COR-L47 (cell line): ENCODE measurements around the gene SSX3.
"Not testable (repeated sequence)": the region's sequence is repeated elsewhere in the genome, so short reads cannot be mapped to it uniquely, and the experiment has no call there.

Experiments
- DNase-seq: peaks from one replicate; lab custom pipeline; 2025; lab: John Stamatoyannopoulos, UW

SSX3 gene, protein sequence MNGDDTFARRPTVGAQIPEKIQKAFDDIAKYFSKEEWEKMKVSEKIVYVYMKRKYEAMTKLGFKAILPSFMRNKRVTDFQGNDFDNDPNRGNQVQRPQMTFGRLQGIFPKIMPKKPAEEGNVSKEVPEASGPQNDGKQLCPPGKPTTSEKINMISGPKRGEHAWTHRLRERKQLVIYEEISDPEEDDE

GRCh38 chrX:48356315-48357094 lies at the start of gene SSX3:
TSS of gene SSX3 (minus strand) at chrX:48356703. CDS start at chrX:48355249, 1,454 bp downstream.
- DNase-seq = not testable (repeated sequence)

GRCh38 chrX:48397825-48398224 lies 41.3 kb upstream of the SSX3 start:
- DNase-seq = not testable (repeated sequence)

DNA sequence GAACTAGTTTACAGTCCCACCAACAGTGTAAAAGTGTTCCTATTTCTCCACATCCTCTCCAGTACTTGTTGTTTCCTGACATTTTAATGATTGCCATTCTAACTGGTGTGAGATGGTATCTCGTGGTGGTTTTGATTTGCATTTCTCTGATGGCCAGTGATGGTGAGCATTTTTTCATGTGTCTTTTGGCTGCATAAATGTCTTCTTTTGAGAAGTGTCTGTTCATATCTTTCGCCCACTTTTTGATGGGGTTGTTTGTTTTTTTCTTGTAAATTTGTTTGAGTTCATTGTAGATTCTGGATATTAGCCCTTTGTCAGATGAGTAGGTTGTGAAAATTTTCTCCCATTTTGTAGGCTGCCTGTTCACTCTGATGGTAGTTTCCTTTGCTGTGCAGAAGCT lies 40.4 kb upstream of the SSX3 start:
- not testable (repeated sequence) for DNase-seq

DNA sequence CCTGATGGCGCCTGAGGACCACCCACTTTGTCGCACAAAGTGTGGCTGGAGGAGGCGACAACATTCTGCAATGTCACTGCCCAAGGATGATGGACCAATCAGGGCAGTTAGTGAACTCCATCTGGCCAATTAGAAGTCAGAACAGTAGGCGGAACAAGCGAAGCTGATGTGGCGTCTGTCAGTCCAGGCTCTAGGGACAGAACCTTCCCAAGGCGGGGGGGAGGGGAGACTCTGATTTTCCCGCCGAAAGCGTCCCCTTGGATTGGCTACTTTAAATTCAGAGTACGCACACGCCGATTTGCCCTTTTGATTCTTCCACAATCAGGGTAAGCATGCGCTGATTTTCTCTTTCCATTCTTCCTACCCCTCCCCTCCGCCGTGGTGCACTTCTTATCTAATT lies 26.7 kb upstream of the SSX3 start, which contains the start of gene SSX4:
SSX4 (plus strand) TSS at position 301 of the 400 bp plus-strand sequence. CDS start 515 bp downstream, outside the sequence.
- DNase-seq = not testable (repeated sequence)

DNA sequence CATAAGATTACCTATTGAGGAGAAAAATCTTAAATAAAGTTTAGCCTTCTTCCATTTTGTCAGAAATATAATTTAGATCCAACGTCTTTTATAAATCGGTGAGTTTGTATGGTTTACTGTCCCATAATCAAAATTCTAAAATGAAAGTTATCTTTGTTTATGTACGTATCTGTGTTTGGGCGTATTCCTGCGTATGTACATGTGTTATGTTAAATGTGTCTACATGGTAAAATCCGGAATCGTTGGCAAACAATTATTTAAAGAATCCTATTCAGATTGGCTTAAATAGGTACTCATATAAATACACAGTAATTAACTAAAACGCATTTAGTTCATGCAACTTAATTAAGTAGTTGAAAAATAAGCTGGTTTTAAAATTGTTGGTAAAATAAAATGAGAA lies 13.9 kb upstream of the SSX3 start:
- not testable (repeated sequence) for DNase-seq

GRCh38 chrX:48367717-48368408 lies 11.4 kb upstream of the SSX3 start:
- DNase-seq = not testable (repeated sequence)

GRCh38 chrX:48359281-48359680 lies 2.8 kb upstream of the SSX3 start:
- DNase-seq = not testable (repeated sequence)

DNA sequence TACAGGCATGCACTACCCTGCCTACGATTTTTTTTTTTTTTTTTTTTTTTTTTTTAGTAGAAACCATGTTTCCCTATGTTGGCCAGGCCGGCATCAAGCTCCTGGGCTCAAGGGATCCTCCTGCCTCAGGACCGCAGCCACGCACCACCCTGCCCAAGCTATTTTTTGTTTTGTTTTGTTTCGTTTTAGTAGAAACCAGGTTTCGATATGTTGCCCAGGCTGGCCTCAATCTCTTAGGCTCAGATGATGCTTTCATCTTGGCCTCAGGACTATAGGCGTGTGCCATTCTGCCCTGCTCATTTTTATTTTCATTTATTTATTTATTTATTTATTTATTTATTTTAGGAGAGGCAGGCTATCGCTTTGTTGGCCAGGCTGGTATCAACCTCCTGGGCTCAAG lies 1.2 kb upstream of the SSX3 start:
- DNase-seq = no peak

- DNase-seq = not testable (repeated sequence)
Observed at GRCh38 chrX:48346059-48346458, 10.4 kb downstream of the SSX3 start.

- DNase-seq = not testable (repeated sequence)
Observed at GRCh38 chrX:48313996-48314395, 42.5 kb downstream of the SSX3 start.

GRCh38 chrX:48306175-48306574 lies 50.3 kb downstream of the SSX3 start:
- no peak for DNase-seq
